Measurements from ENCODE around the gene PRKG1. TPM values are rescaled to one million over a fixed set of nuclear protein-coding genes. Genes with fewer than 3 reads are reported as not detected.
"Not testable (repeated sequence)": the region's sequence is repeated elsewhere in the genome, so short reads cannot be mapped to it uniquely, and the experiment has no call there.

Gene PRKG1
- total RNA-seq, 4 donors from 2014 or later, result 26.5 to 72.3 (median 58.1) TPM

DNA sequence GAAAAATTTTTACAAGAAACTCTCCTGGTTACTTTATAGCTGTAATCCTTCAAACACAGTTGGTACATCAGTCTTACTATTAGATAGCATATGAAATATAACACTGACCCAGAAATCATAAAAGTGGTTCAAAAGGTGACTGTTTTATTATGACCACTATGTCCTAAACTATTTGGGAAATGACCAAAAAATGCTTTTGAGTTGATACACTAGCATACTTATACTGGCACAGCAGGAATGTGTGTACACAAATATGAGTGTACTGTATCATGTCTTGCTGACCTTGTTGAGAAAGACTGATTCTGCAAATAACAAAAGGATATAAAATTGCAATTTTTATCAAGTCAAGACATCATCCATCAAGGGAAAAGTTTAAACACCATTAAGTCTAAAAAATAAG is 600.8 kb downstream of the PRKG1 start:
- Histone ChIP-seq H3K4me1 (no peaks in the 10 kb centered on the region), H3K4me3 (replicated peaks in 1 of 3) (no peak overlapping the region), H3K9me3 (no peaks in the 10 kb centered on the region), H3K36me3 (no peaks in the 10 kb centered on the region), H3K27ac (no peak overlapping the region), H3K27me3 (no peaks in the 10 kb centered on the region)
- no peak for DNase-seq
- intact Hi-C loops (cut with DNase I), result no loop called here
- no peak for TF ChIP-seq POLR2A (IDR thresholded peaks at IDR 0.05)
- TF ChIP-seq, protein P1, sequence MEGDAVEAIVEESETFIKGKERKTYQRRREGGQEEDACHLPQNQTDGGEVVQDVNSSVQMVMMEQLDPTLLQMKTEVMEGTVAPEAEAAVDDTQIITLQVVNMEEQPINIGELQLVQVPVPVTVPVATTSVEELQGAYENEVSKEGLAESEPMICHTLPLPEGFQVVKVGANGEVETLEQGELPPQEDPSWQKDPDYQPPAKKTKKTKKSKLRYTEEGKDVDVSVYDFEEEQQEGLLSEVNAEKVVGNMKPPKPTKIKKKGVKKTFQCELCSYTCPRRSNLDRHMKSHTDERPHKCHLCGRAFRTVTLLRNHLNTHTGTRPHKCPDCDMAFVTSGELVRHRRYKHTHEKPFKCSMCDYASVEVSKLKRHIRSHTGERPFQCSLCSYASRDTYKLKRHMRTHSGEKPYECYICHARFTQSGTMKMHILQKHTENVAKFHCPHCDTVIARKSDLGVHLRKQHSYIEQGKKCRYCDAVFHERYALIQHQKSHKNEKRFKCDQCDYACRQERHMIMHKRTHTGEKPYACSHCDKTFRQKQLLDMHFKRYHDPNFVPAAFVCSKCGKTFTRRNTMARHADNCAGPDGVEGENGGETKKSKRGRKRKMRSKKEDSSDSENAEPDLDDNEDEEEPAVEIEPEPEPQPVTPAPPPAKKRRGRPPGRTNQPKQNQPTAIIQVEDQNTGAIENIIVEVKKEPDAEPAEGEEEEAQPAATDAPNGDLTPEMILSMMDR (IDR thresholded peaks at IDR 0.05), result no peak

DNA sequence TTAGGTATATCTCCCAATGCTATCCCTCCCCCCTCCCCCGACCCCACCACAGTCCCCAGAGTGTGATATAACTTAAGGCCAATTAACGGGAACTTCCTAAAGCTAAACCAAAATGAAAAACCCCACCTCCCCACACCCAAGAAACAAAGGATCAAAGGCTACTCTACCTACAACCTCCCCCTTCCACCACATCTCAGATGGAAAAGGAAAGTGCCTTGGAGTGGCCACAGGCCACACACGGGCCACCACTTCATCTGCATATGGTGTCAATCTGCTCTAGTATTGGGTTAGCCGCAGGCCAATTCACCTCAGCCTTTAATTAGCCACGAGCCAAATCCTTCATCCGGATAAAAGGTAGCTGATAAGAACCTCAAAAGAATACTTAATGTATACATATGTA is 605.6 kb downstream of the PRKG1 start:
- intact Hi-C loops (cut with DNase I), result no loop called here
- TF ChIP-seq, protein P1 (IDR thresholded peaks at IDR 0.05), result no peak
- TF ChIP-seq POLR2A (IDR thresholded peaks at IDR 0.05), result no peak
- no peaks in the 10 kb centered on the region for H3K27me3 ChIP-seq
- H3K9me3 ChIP-seq, result no peaks in the 10 kb centered on the region
- no peak overlapping the region for H3K27ac ChIP-seq
- 85 to 93% methylated on average over 6 of the region's 6 CpGs for WGBS, 2 donors
- no peak overlapping the region for H3K4me3 ChIP-seq (replicated peaks in 1 of 3)
- no peaks in the 10 kb centered on the region for H3K36me3 ChIP-seq
- no peak for DNase-seq
- no peaks in the 10 kb centered on the region for H3K4me1 ChIP-seq

DNA sequence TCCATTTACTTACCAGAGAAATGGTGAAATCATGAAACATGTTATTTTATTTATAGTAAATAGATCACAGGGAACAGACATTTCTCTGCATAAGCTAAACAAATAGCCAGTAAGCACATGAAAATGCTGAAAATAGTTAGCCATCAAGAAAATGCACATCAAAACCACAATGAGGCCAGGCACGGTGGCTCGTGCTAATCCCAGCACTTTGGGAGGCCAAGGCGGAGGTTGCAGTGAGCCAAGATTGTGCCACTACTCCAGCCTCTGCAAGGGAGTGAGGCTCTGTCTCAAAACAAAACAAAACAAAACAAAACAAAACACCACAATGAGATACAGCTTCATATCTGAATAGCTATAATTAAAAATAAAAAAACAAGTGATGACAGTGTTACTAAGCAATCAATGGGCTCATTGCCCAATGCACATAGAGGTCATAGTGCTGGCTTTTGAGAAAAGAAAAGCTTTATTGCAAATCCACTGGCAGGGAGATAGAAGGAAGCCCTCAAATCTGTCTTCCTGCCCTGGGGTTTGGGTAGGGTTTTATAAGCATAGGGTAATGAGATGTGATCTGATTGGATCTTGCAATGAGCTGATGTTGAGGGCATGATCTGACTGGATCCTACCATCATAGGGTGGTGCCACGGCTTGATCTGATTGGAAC is 608.9 kb downstream of the PRKG1 start:
- WGBS, 2 donors, result 80 to 83% methylated on average over 4 of the region's 4 CpGs
- Histone ChIP-seq H3K27ac (no peak overlapping the region), H3K36me3 (no peaks in the 10 kb centered on the region), H3K4me1 (no peaks in the 10 kb centered on the region), H3K9me3 (no peaks in the 10 kb centered on the region), H3K27me3 (no peaks in the 10 kb centered on the region), H3K4me3 (replicated peaks in 1 of 3) (no peak overlapping the region)
- intact Hi-C loops (cut with DNase I), result no loop called here
- TF ChIP-seq, protein P1 (IDR thresholded peaks at IDR 0.05), result no peak
- no peak for TF ChIP-seq POLR2A (IDR thresholded peaks at IDR 0.05)
- no peak for DNase-seq

DNA sequence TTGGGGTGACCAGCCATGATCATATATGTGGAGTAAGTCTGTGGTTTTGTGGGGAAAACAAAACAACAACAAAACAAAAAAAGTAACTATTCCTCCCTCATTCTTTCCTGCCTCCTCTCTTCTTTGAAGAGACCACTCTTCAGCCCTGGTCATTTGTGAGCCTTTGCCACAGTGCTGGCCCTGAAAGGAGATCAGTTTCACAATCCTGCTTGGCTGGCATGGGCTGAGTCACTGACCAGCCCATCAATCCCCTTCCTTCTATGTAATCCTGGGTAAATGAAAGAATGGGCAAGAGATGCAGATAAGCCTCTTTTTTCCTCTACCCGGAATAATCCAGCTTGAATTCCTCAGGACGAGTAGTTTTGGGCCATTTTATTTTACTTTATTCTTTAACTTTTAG is 611.5 kb downstream of the PRKG1 start:
- no peak for DNase-seq
- Histone ChIP-seq H3K36me3 (no peaks in the 10 kb centered on the region), H3K27ac (no peak overlapping the region), H3K9me3 (no peaks in the 10 kb centered on the region), H3K4me3 (replicated peaks in 1 of 3) (no peak overlapping the region), H3K4me1 (no peaks in the 10 kb centered on the region), H3K27me3 (no peaks in the 10 kb centered on the region)
- WGBS, 2 donors, result 89 to 96% methylated on average over 2 of the region's 2 CpGs
- TF ChIP-seq, protein P1 (IDR thresholded peaks at IDR 0.05), result no peak
- no peak for TF ChIP-seq POLR2A (IDR thresholded peaks at IDR 0.05)
- intact Hi-C loops (cut with DNase I), result no loop called here

DNA sequence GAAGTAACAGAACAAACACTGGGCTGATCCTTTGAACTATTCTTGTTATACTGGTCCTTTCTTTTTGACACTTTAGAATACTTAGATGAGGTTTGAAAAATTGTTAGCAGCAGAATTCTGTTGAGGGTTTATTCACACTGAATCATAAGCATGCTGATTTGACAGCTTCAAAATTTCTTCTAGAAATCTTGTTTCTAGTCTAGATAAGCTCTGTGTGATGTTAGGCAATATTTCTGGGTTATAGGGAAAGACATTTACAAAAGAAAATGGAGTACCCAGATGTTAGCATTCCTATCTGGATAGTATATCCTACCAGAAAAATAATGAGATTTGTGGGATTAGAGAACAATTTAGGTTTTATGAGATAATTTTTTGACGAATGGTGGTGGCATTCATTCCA is 613.0 kb downstream of the PRKG1 start:
- no peak for DNase-seq
- intact Hi-C loops (cut with DNase I), result no loop called here
- Histone ChIP-seq H3K27me3 (no peaks in the 10 kb centered on the region), H3K9me3 (no peaks in the 10 kb centered on the region), H3K4me3 (replicated peaks in 1 of 3) (no peak overlapping the region), H3K27ac (no peak overlapping the region), H3K4me1 (no peaks in the 10 kb centered on the region), H3K36me3 (no peaks in the 10 kb centered on the region)
- WGBS, 2 donors, result 94 to 96% methylated on average over 1 of the region's 1 CpG
- TF ChIP-seq, protein P1 (IDR thresholded peaks at IDR 0.05), result no peak

DNA sequence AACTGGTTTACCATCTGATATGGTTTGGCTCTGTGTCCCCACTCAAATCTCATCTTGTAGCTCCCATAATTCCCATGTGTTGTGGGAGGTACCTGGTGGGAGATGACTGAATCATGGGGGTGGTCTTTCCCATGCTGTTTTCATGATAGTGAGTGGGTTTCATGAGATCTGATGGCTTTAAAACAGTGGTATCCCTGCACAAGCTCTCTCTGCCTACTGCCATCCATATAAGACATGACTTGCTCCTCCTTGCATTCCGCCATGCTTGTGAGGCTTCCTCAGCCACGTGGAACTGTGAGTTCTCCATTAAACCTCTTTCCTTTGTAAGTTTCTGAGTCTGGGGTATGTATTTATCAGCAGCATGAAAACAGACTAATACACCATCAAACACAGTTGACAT is 614.5 kb downstream of the PRKG1 start:
- H3K36me3 ChIP-seq; H3K27me3 ChIP-seq; H3K4me1 ChIP-seq; H3K27ac ChIP-seq; intact Hi-C loops (cut with DNase I); H3K4me3 ChIP-seq (replicated peaks in 1 of 3); H3K9me3 ChIP-seq; DNase-seq: not testable (repeated sequence)
- 92 to 93% methylated on average over 2 of the region's 2 CpGs for WGBS, 2 donors
